ENCODE measurements around the gene CEBPG. TPM values are rescaled to one million over a fixed set of nuclear protein-coding genes. Genes with fewer than 3 reads are reported as not detected.

The CEBPG gene
- total RNA-seq, 1 donor from 2014 or later, result 32.0 TPM

DNA sequence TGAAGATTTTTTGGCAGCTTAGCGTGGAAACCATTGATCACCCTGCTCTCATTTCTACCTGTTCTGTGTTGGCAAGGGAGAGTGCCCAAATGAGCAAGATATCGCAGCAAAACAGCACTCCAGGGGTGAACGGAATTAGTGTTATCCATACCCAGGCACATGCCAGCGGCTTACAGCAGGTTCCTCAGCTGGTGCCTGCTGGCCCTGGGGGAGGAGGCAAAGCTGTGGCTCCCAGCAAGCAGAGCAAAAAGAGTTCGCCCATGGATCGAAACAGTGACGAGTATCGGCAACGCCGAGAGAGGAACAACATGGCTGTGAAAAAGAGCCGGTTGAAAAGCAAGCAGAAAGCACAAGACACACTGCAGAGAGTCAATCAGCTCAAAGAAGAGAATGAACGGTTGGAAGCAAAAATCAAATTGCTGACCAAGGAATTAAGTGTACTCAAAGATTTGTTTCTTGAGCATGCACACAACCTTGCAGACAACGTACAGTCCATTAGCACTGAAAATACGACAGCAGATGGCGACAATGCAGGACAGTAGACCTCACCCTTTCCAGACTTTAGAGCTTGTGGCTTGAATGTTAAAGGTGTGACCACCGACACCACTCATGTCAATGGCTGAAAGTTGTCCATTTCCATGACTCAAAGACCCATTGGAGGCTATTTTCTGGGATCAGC lies 5.8 kb downstream of the CEBPG start:
- CTCF ChIA-PET, result interaction anchor here (1.9 kb wide), 1 partner anchor 29 kb away, joined by 5 read pairs; no protein-coding TSS in a partner anchor

DNA sequence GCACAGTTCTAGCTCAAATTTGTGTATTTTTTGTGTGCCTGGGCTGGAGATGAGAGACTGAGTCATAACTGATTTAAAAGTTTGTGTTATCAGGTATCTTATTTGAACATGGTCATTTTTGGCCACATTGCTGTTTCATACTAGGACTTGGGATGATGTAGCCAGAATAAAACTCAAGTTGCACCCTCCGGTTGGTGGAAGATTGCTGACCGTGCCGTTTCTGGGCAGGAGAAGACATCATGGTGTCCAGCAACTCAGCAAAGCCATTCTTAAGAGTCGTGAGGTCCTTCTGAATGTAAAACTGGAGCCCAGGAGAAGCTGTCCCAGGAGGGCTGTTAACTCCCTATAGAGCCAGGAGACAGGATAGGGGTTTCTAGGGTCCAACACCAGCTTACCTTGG lies 7.6 kb downstream of the CEBPG start:
- POLR2A ChIA-PET, result interaction anchor here (1.5 kb wide), 1 partner anchor 8 kb away, joined by 7 read pairs; the partner anchor contains the start of gene CEBPG
- H3K4me1 Mint-ChIP-seq, result peaks cover 40% of the 10 kb centered on the region
- H3K9me3 Mint-ChIP-seq, result no peaks in the 10 kb centered on the region
- H3K36me3 Mint-ChIP-seq (ENCODE audit: low read depth), result peaks cover 71% of the 10 kb centered on the region
- H3K4me3 Mint-ChIP-seq, result no peak overlapping the region
- intact Hi-C loops (cut with micrococcal nuclease), result no loop called here
- no peaks in the 10 kb centered on the region for H3K27me3 Mint-ChIP-seq
- ATAC-seq (ENCODE audit: low read depth) (no peak), DNase-seq (no peak)
- CTCF ChIA-PET, result no interaction called here
- no peak overlapping the region for H3K27ac Mint-ChIP-seq
- TF ChIP-seq, protein P1, sequence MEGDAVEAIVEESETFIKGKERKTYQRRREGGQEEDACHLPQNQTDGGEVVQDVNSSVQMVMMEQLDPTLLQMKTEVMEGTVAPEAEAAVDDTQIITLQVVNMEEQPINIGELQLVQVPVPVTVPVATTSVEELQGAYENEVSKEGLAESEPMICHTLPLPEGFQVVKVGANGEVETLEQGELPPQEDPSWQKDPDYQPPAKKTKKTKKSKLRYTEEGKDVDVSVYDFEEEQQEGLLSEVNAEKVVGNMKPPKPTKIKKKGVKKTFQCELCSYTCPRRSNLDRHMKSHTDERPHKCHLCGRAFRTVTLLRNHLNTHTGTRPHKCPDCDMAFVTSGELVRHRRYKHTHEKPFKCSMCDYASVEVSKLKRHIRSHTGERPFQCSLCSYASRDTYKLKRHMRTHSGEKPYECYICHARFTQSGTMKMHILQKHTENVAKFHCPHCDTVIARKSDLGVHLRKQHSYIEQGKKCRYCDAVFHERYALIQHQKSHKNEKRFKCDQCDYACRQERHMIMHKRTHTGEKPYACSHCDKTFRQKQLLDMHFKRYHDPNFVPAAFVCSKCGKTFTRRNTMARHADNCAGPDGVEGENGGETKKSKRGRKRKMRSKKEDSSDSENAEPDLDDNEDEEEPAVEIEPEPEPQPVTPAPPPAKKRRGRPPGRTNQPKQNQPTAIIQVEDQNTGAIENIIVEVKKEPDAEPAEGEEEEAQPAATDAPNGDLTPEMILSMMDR (IDR thresholded peaks at IDR 0.05), result no peak

More for the DNA sequence above, 5.8 kb downstream of the CEBPG start:
- ATAC-seq (ENCODE audit: low read depth), result no peak
- intact Hi-C loops (cut with micrococcal nuclease), result loop anchor here (10.0 kb wide), 2 partner anchors 704 to 986 kb away; partner anchors contain the start of genes ANKRD27, GPI and RGS9BP
- Mint-ChIP-seq H3K9me3 (no peaks in the 10 kb centered on the region), H3K36me3 (ENCODE audit: low read depth) (peaks cover 70% of the 10 kb centered on the region), H3K4me1 (peaks cover 58% of the 10 kb centered on the region), H3K27ac (no peak overlapping the region), H3K4me3 (no peak overlapping the region), H3K27me3 (no peaks in the 10 kb centered on the region)
- no peak for DNase-seq
- POLR2A ChIA-PET, result no interaction called here
- TF ChIP-seq, protein P1 (IDR thresholded peaks at IDR 0.05), result no peak

DNA sequence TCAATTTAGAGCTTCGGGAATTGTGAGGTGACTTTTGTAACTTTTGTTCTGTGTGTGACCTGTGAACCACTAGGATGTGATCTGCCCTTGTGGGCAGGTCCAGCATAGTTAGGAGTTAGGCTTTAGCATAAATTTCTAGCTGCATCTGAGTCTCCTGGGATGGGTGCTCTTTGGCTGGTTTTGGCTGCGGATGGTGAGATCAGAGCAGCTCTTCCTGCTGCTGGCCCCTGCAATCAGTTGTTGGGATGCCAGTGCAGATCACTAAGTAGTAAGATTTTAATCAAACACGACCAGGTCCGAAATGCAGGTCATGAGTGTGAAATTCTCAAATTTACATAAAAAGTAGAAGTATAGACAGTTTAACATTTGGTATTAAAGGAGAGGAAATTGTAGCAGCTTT lies 8.5 kb downstream of the CEBPG start:
- H3K36me3 Mint-ChIP-seq (ENCODE audit: low read depth), result peaks cover 73% of the 10 kb centered on the region
- ChIA-PET POLR2A (interaction anchor here (1.5 kb wide), 1 partner anchor 9 kb away, joined by 7 read pairs; the partner anchor contains the start of gene CEBPG), CTCF (no interaction called here)
- H3K4me3 Mint-ChIP-seq, result no peak overlapping the region
- TF ChIP-seq, protein P1 (IDR thresholded peaks at IDR 0.05), result no peak
- peaks cover 31% of the 10 kb centered on the region for H3K4me1 Mint-ChIP-seq
- intact Hi-C loops (cut with micrococcal nuclease), result no loop called here
- H3K27ac Mint-ChIP-seq, result no peak overlapping the region
- no peak for ATAC-seq (ENCODE audit: low read depth)
- no peaks in the 10 kb centered on the region for H3K27me3 Mint-ChIP-seq
- H3K9me3 Mint-ChIP-seq, result no peaks in the 10 kb centered on the region
- no peak for DNase-seq

DNA sequence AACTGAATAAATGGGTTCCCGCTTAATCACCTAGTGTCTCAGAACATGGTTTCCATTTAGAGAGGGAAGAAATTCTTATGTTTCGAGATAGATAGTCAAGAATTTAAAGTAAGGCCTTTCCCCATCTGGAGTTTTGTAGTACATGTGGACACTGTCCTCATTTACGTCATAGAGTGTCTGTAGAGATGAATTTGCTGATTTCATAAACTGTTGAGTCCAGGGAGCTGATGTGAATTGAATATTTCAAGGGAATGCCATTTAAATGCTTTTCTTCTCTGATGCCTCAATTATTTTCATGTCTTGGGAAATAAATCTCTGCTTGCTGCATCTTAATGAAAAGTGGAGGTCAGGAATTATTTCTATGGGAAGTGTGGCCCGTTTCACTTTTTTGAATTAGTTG lies 9.5 kb downstream of the CEBPG start:
- POLR2A ChIA-PET, result no interaction called here
- Mint-ChIP-seq H3K36me3 (ENCODE audit: low read depth) (peaks cover 81% of the 10 kb centered on the region), H3K9me3 (no peaks in the 10 kb centered on the region), H3K4me1 (peaks cover 24% of the 10 kb centered on the region), H3K4me3 (no peak overlapping the region), H3K27ac (no peak overlapping the region), H3K27me3 (no peaks in the 10 kb centered on the region)
- ATAC-seq (ENCODE audit: low read depth) (no peak), DNase-seq (no peak)
- TF ChIP-seq, protein P1 (IDR thresholded peaks at IDR 0.05), result no peak
- CTCF ChIA-PET, result no interaction called here
- intact Hi-C loops (cut with micrococcal nuclease), result no loop called here

DNA sequence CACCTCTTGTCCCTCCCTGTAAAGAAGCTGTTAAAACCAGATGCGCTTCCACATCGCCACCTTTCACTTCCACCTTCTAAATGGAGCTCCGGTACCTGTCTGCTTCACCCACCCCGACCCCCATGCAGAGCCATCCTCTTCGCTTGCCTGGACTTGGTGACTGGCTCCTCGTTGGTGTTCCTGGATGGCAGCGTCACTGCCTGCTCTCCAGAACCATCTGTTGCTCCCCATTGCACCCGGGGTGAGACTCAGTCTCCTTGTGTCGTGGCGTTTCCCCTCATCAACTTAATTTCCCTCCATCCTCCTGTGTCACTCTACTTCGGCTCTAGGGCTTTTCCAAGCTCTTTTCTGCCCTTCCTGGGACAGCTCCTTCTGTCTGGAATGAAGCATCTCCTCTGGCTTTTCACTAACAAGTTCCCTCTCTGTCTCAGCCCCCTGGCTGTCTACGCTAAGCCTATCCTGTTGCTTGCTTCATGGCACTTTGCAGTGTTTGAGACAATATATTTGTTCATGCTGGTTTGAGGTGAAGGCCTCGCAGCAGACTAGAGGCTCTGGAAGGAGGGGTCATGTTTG lies 10.3 kb downstream of the CEBPG start:
- DNase-seq, result no peak
- no peaks in the 10 kb centered on the region for H3K27me3 Mint-ChIP-seq
- ATAC-seq (ENCODE audit: low read depth), result no peak
- no peak overlapping the region for H3K4me3 Mint-ChIP-seq
- intact Hi-C loops (cut with micrococcal nuclease), result no loop called here
- TF ChIP-seq, protein P1 (IDR thresholded peaks at IDR 0.05), result no peak
- no peak overlapping the region for H3K27ac Mint-ChIP-seq
- peaks cover 17% of the 10 kb centered on the region for H3K4me1 Mint-ChIP-seq
- ChIA-PET POLR2A (no interaction called here), CTCF (no interaction called here)
- no peaks in the 10 kb centered on the region for H3K9me3 Mint-ChIP-seq
- peaks cover 75% of the 10 kb centered on the region for H3K36me3 Mint-ChIP-seq (ENCODE audit: low read depth)

All from activated B cell treated with CpG ODN at 0.5 μM for 24 hours (primary cell).